ENCODE results near the gene SLC38A10.

Gene SLC38A10

DNA sequence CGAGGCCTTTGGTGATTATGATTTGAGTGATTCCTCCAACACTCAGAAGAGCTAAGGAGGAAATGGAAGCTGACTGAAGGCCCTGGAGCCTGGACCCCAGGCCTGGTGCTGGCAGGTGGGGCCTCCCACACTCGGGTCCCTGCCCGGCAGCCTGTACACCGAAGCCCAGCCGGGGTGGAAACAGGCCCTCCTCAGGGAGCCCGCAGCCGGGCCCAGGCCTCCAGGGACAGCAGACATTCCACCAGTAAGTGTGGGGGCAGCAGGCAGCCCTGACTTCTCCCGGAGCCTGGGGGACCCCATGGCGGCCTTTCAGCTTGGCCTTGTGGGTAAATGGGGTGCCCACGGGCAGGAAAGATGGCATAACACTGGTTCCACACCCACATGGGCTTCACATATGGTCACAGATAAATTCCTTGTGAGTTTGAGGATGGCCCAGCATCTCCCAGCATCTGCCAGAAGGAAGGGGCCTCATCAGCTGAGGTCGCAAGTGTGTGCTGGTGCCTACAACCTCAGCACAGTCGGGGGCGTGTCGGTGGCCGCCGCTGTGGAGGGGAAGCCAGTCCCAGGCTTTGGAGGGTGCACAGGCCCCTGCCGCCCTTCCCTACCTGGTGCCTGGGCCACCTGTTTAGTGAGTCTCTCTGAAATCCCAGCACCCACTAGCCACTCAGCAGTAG is 29.2 kb upstream of the SLC38A10 start:
- Histone ChIP-seq H3K4me1 (peaks cover 70% of the 10 kb centered on the region), H3K27ac (peak overlapping the region; percentile 67), H3K4me2 (peak overlapping the region; percentile 87)

DNA sequence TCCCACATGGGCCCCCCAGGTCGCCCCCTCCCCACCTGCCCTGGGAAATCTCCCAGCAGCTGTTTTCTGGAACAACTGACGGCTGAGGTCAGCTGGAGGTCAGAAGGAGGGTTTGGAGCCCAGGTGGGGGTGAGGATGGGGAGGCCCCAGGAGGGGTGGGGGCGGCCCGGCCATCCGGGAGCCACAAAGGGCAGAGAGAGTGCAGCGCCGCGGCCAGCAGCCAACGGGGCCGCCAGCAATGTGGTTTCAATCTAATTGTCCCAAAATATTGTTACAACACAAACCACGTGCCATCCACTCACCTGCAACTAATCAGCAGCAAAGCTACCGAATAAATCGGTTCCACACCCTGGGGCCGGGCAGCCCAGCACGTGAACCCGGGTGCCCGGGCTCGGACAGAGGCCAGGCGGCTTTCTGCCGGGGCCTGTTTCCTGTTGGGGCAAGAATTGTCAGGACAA is 28.3 kb upstream of the SLC38A10 start:
- Histone ChIP-seq H3K27me3 (no peaks in the 10 kb centered on the region), H3K4me3 (no peak overlapping the region), H3K9me3 (no peaks in the 10 kb centered on the region), H3K4me2 (peak overlapping the region; percentile 87), H3K9ac (peak overlapping the region; percentile 49; the same call in 1 of the 2 replicates), H3K4me1 (peaks cover 62% of the 10 kb centered on the region), H4K20me1 (no peaks in the 10 kb centered on the region), H3K27ac (peak overlapping the region; percentile 67), H3K36me3 (no peaks in the 10 kb centered on the region)
- TF ChIP-seq Cebpa-rat (IDR thresholded peaks at IDR 0.05), result no peak

More for the DNA sequence above, 29.2 kb upstream of the SLC38A10 start:
- TF ChIP-seq Cebpa-rat (IDR thresholded peaks at IDR 0.05), result no peak
- Histone ChIP-seq H3K9me3 (no peaks in the 10 kb centered on the region), H3K36me3 (no peaks in the 10 kb centered on the region), H3K4me3 (no peak overlapping the region), H4K20me1 (no peaks in the 10 kb centered on the region), H3K27me3 (no peaks in the 10 kb centered on the region), H3K9ac (peak overlapping the region; percentile 49; the same call in 1 of the 2 replicates)

DNA sequence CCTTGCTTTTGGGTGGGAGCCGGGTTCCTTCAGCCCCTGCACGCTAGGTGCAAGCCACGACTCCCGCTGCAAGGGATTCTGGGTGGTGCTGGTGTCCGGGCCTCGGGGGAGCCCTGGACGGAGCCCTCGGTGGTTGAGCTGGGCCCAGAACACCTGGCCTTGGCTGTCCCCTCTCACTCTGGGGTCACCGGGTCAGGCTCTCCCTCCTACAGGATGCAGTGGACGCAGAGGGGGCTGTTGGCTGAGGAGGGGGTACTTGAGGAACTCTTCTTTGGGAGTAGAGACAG is 27.9 kb upstream of the SLC38A10 start:
- Histone ChIP-seq H3K9me3 (no peaks in the 10 kb centered on the region), H3K36me3 (no peaks in the 10 kb centered on the region), H3K4me1 (peaks cover 58% of the 10 kb centered on the region), H4K20me1 (no peaks in the 10 kb centered on the region), H3K27me3 (no peaks in the 10 kb centered on the region), H3K4me2 (peak overlapping the region; percentile 87), H3K4me3 (no peak overlapping the region), H3K9ac (no peak overlapping the region), H3K27ac (peak overlapping the region; percentile 67; the same call in 1 of the 2 replicates)
- TF ChIP-seq Cebpa-rat (IDR thresholded peaks at IDR 0.05), result no peak

DNA sequence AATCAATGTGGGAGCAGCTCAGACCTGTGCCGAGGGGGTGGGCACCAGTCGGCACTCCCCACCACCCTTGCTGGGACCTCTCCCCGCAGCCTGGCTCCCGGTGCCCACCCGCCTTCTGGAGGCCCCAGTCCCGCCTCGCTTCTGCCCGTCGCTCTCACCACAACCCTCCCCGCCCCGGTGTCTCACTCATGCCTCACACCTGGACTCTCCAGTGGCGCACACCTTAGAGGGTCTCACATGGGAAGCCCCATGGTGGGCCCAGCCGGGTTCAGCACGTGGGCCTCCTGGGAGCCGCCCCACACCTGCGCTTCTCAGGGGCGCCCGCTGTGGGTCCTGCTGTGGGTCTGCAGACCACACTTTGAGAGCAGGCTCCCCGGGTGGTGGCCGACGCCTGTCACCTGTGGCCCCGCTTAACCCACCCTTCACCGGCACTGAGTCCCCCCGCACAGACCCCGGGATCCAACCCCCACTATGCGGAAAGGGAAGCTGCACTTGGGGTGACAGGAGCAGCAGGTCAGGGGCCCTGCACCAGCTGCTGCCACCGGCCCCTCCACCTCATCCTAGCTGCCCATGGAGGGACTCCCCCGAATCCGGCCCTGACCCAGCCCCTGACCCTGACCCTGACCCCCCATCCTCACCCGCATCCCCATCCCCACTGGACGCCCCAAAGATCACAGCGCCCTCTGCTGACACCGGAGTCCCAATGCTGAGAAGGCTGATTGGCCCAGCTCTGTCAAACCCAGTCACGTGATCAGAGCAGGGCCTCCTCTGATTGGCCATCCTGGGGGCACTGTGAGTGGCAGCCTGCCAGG is 27.4 kb upstream of the SLC38A10 start:
- H3K27me3 ChIP-seq, result no peaks in the 10 kb centered on the region
- peak overlapping the region; percentile 87 for H3K4me2 ChIP-seq

DNA sequence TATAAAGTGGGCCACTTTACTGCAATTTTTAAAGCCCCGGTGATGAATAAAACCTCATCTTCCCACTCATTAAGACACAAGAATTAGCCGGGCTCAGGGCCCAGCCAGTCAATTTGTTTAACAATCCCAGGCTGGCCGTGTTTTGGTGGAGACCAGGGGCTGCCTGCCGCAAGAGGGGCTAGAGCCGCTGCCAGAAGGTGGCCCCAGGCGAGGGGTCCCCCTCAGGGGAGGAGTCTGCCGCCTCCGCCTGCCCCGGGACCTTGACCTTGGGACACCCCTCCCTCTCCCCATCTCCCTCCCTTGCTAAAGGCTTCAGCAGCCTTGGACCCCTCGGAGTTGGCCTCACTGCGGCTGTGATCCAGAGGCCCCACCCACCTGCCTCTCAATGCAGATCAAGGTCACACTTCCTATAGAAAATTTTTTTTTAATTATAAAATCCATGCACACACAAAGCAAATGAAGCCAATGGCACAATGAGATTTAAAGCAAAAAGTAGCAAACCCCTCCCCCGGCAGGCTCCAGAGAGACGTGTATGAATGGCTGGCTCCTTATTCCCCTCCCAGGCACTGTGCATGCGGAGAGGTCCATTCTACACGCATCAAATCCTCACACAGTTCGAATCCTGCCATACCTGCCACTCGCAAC is 23.0 kb upstream of the SLC38A10 start:
- Histone ChIP-seq H3K27ac (no peak overlapping the region), H3K9ac (no peak overlapping the region), H3K27me3 (no peaks in the 10 kb centered on the region), H3K9me3 (no peaks in the 10 kb centered on the region), H3K4me3 (no peak overlapping the region), H3K4me1 (peaks cover 41% of the 10 kb centered on the region), H3K4me2 (no peak overlapping the region), H3K36me3 (no peaks in the 10 kb centered on the region), H4K20me1 (no peaks in the 10 kb centered on the region)
- TF ChIP-seq Cebpa-rat (IDR thresholded peaks at IDR 0.05), result no peak

More for the DNA sequence above, 27.4 kb upstream of the SLC38A10 start:
- no peak for TF ChIP-seq Cebpa-rat (IDR thresholded peaks at IDR 0.05)
- Histone ChIP-seq H3K9me3 (no peaks in the 10 kb centered on the region), H4K20me1 (no peaks in the 10 kb centered on the region), H3K27ac (no peak overlapping the region), H3K9ac (no peak overlapping the region), H3K4me1 (peaks cover 52% of the 10 kb centered on the region), H3K4me3 (no peak overlapping the region), H3K36me3 (no peaks in the 10 kb centered on the region)

DNA sequence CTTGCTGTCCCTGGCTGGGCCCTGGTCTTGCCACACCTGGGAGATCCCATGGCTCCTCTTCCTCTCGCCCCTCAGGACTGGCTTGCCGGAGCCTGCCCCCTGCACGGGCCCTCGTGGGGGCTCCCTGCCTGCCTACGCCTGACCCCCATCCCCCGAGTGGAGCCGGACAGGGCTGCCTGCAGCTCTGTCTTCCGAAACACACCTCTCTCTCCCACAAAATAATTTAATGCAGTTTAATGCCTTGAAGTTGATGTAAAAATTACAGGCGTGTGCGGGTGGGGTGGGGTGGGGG is 22.4 kb upstream of the SLC38A10 start:
- Histone ChIP-seq H3K4me1 (peaks cover 41% of the 10 kb centered on the region), H3K27me3 (no peaks in the 10 kb centered on the region), H3K4me2 (no peak overlapping the region), H3K4me3 (no peak overlapping the region), H3K36me3 (no peaks in the 10 kb centered on the region), H4K20me1 (no peaks in the 10 kb centered on the region), H3K9ac (no peak overlapping the region), H3K9me3 (no peaks in the 10 kb centered on the region), H3K27ac (no peak overlapping the region)
- no peak for TF ChIP-seq Cebpa-rat (IDR thresholded peaks at IDR 0.05)

DNA sequence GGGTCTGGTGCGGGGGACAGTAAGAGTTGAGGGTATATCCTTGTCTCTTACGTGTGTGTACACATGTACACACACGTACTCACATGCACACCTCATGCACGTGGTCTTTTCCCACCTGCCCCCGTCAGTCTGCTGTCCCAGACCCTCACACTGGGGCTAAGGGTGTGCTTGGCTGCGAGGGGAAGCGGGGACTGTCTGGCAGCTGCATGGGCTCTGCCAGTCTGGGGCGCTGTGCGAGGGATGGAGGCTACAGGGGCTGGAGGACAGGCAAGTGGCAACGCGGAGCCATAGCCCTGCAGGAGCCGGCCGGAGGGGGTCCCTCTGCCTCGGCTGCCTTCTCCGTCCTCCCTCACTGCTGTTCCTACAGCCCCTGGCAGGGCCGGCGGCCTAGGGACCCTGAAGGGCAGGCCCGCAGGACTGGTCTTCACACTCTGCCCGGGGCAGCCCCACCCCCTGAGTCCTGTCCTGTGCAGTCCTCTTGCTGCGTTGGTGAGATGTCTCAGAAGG is 20.8 kb upstream of the SLC38A10 start:
- Histone ChIP-seq H3K9me3 (no peaks in the 10 kb centered on the region), H3K9ac (peak overlapping the region; percentile 12; the same call in 1 of the 2 replicates), H4K20me1 (no peaks in the 10 kb centered on the region), H3K27me3 (no peaks in the 10 kb centered on the region), H3K4me3 (no peak overlapping the region), H3K36me3 (no peaks in the 10 kb centered on the region), H3K4me1 (peaks cover 40% of the 10 kb centered on the region), H3K4me2 (peak overlapping the region; percentile 56), H3K27ac (0 out of 2 replicates have a peak overlapping the region, but pooled peaks have one; percentile 23)
- no peak for TF ChIP-seq Cebpa-rat (IDR thresholded peaks at IDR 0.05)

DNA sequence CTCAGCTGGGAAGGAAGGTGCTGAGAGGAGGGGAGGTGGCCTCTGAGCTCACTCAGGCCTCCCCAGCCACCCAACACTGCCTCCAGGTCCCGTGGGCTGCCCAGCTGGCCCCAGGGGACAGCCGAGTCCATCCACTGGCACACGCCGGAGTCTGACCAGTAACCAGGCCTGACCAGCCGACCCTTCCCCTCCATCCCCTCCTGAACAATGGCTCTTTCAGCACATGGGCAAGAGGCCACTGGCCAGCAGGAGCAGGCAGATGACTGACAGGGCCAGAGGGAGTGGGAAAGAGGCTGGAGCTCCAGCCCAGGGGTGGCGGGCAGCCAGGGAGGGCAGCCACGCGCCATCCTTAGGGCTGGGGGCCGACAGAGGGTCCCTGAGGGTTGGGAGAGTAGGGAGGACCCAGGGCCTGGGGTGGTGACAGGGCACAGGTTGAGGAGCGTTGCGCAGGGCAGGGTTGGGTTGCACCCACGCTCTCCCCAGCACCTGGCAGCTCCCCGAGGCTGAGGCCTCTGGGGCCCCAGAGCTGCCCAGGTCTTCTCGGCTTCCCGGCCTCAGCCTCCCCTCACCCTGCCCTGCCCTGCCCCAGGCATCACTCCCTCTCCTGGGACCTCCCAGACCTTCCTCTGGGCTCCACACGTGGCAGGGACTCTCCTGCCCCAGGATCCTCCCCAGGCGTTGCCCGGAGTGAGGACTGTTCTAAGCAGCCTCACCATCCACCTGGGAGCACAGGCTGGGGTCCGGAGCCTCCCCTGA is 20.2 kb upstream of the SLC38A10 start:
- Histone ChIP-seq H4K20me1 (no peaks in the 10 kb centered on the region), H3K9ac (peak overlapping the region; percentile 7; the same call in 1 of the 2 replicates), H3K4me2 (peak overlapping the region; percentile 56), H3K4me1 (peaks cover 43% of the 10 kb centered on the region), H3K36me3 (no peaks in the 10 kb centered on the region), H3K27me3 (peaks cover 3% of the 10 kb centered on the region; the same call in 1 of the 2 replicates), H3K9me3 (no peaks in the 10 kb centered on the region), H3K4me3 (no peak overlapping the region), H3K27ac (0 out of 2 replicates have a peak overlapping the region, but pooled peaks have one; percentile 23)
- TF ChIP-seq Cebpa-rat (IDR thresholded peaks at IDR 0.05), result no peak

DNA sequence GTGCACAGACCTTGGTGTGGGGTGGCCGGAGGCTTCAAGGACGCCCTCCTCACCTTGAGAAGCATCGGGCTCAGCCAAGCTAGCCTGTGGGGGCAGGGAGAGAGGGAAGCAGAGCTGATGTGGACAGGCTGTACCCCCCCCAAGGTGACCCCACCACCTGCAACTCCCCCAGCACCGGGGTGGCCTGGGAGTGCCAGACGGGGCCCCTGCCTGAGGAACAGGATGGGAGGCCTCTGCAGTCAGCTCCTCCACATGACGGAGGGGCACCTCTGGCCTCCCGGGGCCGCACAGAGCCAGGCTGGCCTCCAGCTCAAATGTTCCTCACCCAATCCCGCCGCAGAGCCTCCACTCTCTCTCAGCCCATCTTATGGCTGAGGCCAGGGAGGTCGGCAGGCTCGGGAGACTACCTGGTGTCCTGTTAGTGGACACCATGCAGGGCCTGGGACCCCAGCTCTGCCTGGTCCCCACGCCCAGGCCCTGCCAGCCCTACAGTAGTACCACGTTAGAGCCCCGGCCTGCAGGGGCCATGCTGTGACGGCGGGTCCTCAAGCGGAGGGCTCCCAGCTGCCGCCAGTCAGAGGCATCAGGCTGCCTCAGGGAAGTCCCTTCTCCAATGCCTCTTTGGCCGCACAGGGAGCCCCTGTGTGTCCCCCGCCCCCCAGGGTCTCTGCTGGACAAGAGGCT is 19.4 kb upstream of the SLC38A10 start:
- Histone ChIP-seq H3K4me1 (peaks cover 51% of the 10 kb centered on the region), H3K4me2 (no peak overlapping the region), H3K27me3 (peaks cover 8% of the 10 kb centered on the region; the same call in 1 of the 2 replicates), H3K9ac (no peak overlapping the region), H3K4me3 (no peak overlapping the region), H3K27ac (0 out of 2 replicates have a peak overlapping the region, but pooled peaks have one; percentile 23), H4K20me1 (no peaks in the 10 kb centered on the region), H3K9me3 (no peaks in the 10 kb centered on the region), H3K36me3 (no peaks in the 10 kb centered on the region)
- no peak for TF ChIP-seq Cebpa-rat (IDR thresholded peaks at IDR 0.05)
